Measurements from ENCODE around the gene FIBCD1.

FIBCD1 gene

GRCh38 chr9:130943777-130944176, 4.7 kb upstream of the FIBCD1 start:
- H3K36me3 ChIP-seq, result no peaks in the 10 kb centered on the region
- intact Hi-C loops (cut with DNase I; ENCODE audit: low total_unique reads), result loop anchor here (2.0 to 10.0 kb wide), 3 partner anchors 76 to 237 kb away; no protein-coding TSS in a partner anchor
- DNase-seq, result no peak
- peaks cover 0 to 25% (median 19%) of the 10 kb centered on the region in 4 donors for H3K4me1 ChIP-seq
- no peak for TF ChIP-seq CTCF (IDR thresholded peaks at IDR 0.05)
- no peak overlapping the region for H3K4me3 ChIP-seq
- peaks cover 7 to 46% of the 10 kb centered on the region in 2 donors for H3K27me3 ChIP-seq
- H3K27ac ChIP-seq, result no peak overlapping the region
- no peaks in the 10 kb centered on the region for H3K9me3 ChIP-seq

- Histone ChIP-seq H3K4me3 (no peak overlapping the region), H3K27ac (no peak overlapping the region), H3K4me1 (peaks cover 0 to 30% (median 25%) of the 10 kb centered on the region in 4 donors), H3K27me3 (peaks cover 7 to 51% of the 10 kb centered on the region in 2 donors), H3K36me3 (no peaks in the 10 kb centered on the region), H3K9me3 (no peaks in the 10 kb centered on the region)
- no peak for TF ChIP-seq CTCF (IDR thresholded peaks at IDR 0.05)
- DNase-seq, result no peak
- intact Hi-C loops (cut with DNase I; ENCODE audit: low total_unique reads), result loop anchor here (2.0 to 10.0 kb wide), 3 partner anchors 76 to 236 kb away; no protein-coding TSS in a partner anchor
These were observed 4.2 kb upstream of the FIBCD1 start for GRCh38 chr9:130943221-130943620.

GRCh38 chr9:130942679-130943078, 3.6 kb upstream of the FIBCD1 start:
- H3K4me3 ChIP-seq, result no peak overlapping the region
- no peaks in the 10 kb centered on the region for H3K36me3 ChIP-seq
- no peak overlapping the region for H3K27ac ChIP-seq
- H3K4me1 ChIP-seq, result peaks cover 0 to 36% (median 28%) of the 10 kb centered on the region in 4 donors
- DNase-seq, result no peak
- peaks cover 7 to 57% of the 10 kb centered on the region in 2 donors for H3K27me3 ChIP-seq
- H3K9me3 ChIP-seq, result no peaks in the 10 kb centered on the region
- intact Hi-C loops (cut with DNase I; ENCODE audit: low total_unique reads), result loop anchor here (2.0 to 10.0 kb wide), 3 partner anchors 75 to 236 kb away; no protein-coding TSS in a partner anchor
- TF ChIP-seq CTCF (IDR thresholded peaks at IDR 0.05), result no peak

GRCh38 chr9:130942084-130942483, 3.0 kb upstream of the FIBCD1 start:
- H3K4me1 ChIP-seq, result peaks cover 0 to 40% (median 28%) of the 10 kb centered on the region in 4 donors
- H3K36me3 ChIP-seq, result no peaks in the 10 kb centered on the region
- DNase-seq, result no peak
- intact Hi-C loops (cut with DNase I; ENCODE audit: low total_unique reads), result loop anchor here (2.0 to 10.0 kb wide), 3 partner anchors 75 to 235 kb away; no protein-coding TSS in a partner anchor
- no peak for TF ChIP-seq CTCF (IDR thresholded peaks at IDR 0.05)
- H3K27me3 ChIP-seq, result peaks cover 7 to 63% of the 10 kb centered on the region in 2 donors
- no peak overlapping the region for H3K4me3 ChIP-seq
- H3K9me3 ChIP-seq, result no peaks in the 10 kb centered on the region
- no peak overlapping the region for H3K27ac ChIP-seq

GRCh38 chr9:130940693-130941576, 1.9 kb upstream of the FIBCD1 start:
- Histone ChIP-seq H3K36me3 (no peaks in the 10 kb centered on the region), H3K27me3 (peaks cover 7 to 74% of the 10 kb centered on the region in 2 donors), H3K4me3 (no peak overlapping the region), H3K9me3 (no peaks in the 10 kb centered on the region), H3K27ac (no peak overlapping the region), H3K4me1 (peaks cover 0 to 49% (median 38%) of the 10 kb centered on the region in 4 donors)
- intact Hi-C loops (cut with DNase I; ENCODE audit: low total_unique reads), result loop anchor here (2.0 to 10.0 kb wide), 3 partner anchors 74 to 240 kb away; no protein-coding TSS in a partner anchor
- DNase-seq, result peak; percentile 51 to 81
- TF ChIP-seq CTCF (IDR thresholded peaks at IDR 0.05), result peak; percentile 83 to 91

Data from tibial artery (tissue), 4 donors.